Spinal cord (tissue), 10 donors: Measurements from ENCODE around the gene EGLN2. TPM values are rescaled to one million over a fixed set of nuclear protein-coding genes. Genes with fewer than 3 reads are reported as not detected.

ENCODE experiments used
- DNase-seq, 6 donors: peaks; one replicate each; pipeline versions ENCODE4 v3.0.0 to v3.0.0-alpha.2; 2013 to 2015; ENCODE audit warnings: low spot score in 6 of 6, low read depth in 4 of 6
- H3K27ac ChIP-seq: one replicate; pipeline ENCODE4 v1.5.1; 2013; ENCODE audit warnings: low read depth, low read length, control low read depth
- H3K27me3 ChIP-seq: one replicate; pipeline ENCODE4 v1.6.1; 2013; ENCODE audit warnings: low read length; ENCODE audit not compliant: control insufficient read depth, insufficient read depth
- H3K36me3 ChIP-seq: one replicate; pipeline ENCODE4 v1.6.1; 2013; ENCODE audit warnings: low read length; ENCODE audit not compliant: control insufficient read depth, insufficient read depth
- H3K4me1 ChIP-seq: one replicate; pipeline ENCODE4 v1.6.1; 2013; ENCODE audit warnings: low read length; ENCODE audit not compliant: control insufficient read depth, insufficient read depth
- H3K4me3 ChIP-seq: one replicate; pipeline ENCODE4 v1.5.1; 2013; ENCODE audit warnings: low read depth, low read length, control low read depth
- H3K9me3 ChIP-seq: one replicate; pipeline ENCODE4 v1.6.1; 2013; ENCODE audit warnings: low read length; ENCODE audit not compliant: control insufficient read depth, insufficient read depth
- WGBS: methylation state at CpG from one replicate; pipeline ENCODE4 v1.1.5; 2013; ENCODE audit warnings: missing lambda C conversion rate; ENCODE audit not compliant: insufficient coverage; 5-methylcytosine and 5-hydroxymethylcytosine counted together
- long read RNA-seq, 4 donors: transcript quantifications; one replicate each; lab custom pipeline, GENCODE V29; 2026
- polyA plus RNA-seq, 2 donors: library from polyadenylated mRNA; unstranded; fragments of 120-200 nt; gene quantifications; one replicate each; pipeline ENCODE4 v1.2.1, GENCODE V29; 2013; ENCODE audit not compliant: insufficient read length in 2 of 2
- total RNA-seq, 2 donors: library from RNA; depleted of rRNA in 1 of 2; stranded (reverse); fragments of 120-200 nt in 1 of 2; fragments of >200 nt in 1 of 2; gene quantifications; one replicate each; pipeline versions ENCODE4 v1.2.3 to v1.2.4, GENCODE V29; 2013 to 2014
- donor health status: healthy.

Gene EGLN2
- 100 to 1,000 TPM in 1 of 2 donors, 10 to 100 TPM in 1; 37.6 to 105 TPM for total RNA-seq
- 100 to 1,000 TPM in 1 of 2 donors, 10 to 100 TPM in 1; 93.3 to 106 TPM for polyA plus RNA-seq
- long read RNA-seq, donor 1, transcript EGLN2-207 (5 exons, 2,821 nt), result minor isoform, 9 of 52 reads
- long read RNA-seq, donor 1, transcript EGLN2-216 (3 exons, 3,894 nt), result minor isoform, 5 of 52 reads
- long read RNA-seq, donor 1, transcript EGLN2-201 (6 exons, 2,102 nt), result major isoform, 28 of 52 reads
- long read RNA-seq, donor 1, partial matches to known transcripts, result 6 of 52 reads
- long read RNA-seq, donor 1, other reads (novel, unspliced or antisense), result 0 of 52 reads
- long read RNA-seq, donor 2, transcript EGLN2-201 (6 exons, 2,102 nt), result major isoform, 11 of 21 reads
- long read RNA-seq, donor 2, transcript EGLN2-207 (5 exons, 2,821 nt), result minor isoform, 5 of 21 reads
- long read RNA-seq, donor 2, partial matches to known transcripts, result 0 of 21 reads
- long read RNA-seq, donor 2, other reads (novel, unspliced or antisense), result 0 of 21 reads
- long read RNA-seq, donor 3, transcript EGLN2-207 (5 exons, 2,821 nt), result major isoform, 6 of 21 reads
- long read RNA-seq, donor 3, transcript EGLN2-201 (6 exons, 2,102 nt), result major isoform, 6 of 21 reads
- long read RNA-seq, donor 3, partial matches to known transcripts, result 7 of 21 reads
- long read RNA-seq, donor 3, other reads (novel, unspliced or antisense), result 0 of 21 reads
- long read RNA-seq, donor 4, transcript EGLN2-201 (6 exons, 2,102 nt), result major isoform, 19 of 89 reads
- long read RNA-seq, donor 4, transcript EGLN2-207 (5 exons, 2,821 nt), result minor isoform, 10 of 89 reads
- long read RNA-seq, donor 4, partial matches to known transcripts, result 56 of 89 reads
- long read RNA-seq, donor 4, other reads (novel, unspliced or antisense), result 0 of 89 reads

DNA sequence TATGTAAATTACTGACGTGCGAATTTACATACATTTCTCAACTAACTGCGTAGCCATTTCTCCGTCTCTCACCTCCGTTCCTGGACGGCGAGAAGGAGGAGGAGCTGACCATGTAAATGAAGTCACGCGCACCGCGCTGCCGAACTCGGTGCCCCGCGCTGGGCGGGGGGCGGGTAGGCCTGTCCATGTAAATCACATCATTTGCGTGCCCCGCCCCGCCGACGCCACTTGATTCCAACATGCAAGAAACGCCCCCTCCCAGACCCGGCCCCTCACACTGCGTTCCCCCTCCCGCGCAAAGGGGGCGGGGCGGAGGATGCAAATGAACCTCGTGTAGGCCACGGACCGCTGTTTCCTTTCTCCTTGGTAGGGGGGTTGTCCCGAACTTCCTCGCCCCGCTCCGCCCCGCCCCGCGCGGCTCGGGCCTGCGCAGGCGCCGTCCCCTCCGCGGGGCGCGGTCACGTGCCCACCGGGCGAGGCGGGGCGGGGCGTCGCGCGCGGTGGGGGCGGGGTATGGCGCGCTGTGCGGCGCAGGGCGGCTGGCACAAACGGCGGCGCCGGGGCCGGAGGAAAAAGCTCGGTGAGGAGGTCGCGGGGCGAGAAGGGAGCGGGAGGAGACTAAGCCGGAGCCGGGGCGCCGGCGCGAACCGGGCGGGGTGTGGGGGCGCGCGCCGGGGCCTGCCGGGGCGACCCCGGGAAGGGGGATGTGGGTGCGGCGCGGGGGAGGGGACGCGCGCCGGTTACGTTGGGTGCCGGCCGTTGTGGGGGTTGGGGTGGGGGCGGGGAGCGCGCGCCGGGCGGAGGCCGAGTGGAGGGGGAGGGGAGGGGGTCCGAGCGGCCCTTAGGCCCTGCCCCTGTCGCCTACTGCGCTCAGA, at the start of gene EGLN2:
TSS of gene EGLN2 (plus strand) at position 509 of the 875 bp plus-strand sequence. CDS start 1,382 bp downstream, outside the sequence.
- peak within 1 kb of the TSS; percentile 89 for H3K4me3 ChIP-seq
- under 1% methylated on average over 87 of the region's 110 CpGs for WGBS
- no peaks in the 10 kb centered on the region for H3K27me3 ChIP-seq
- H3K4me1 ChIP-seq, result peaks cover 52% of the 10 kb centered on the region
- H3K36me3 ChIP-seq, result peaks cover 48% of the 10 kb centered on the region
- no peaks in the 10 kb centered on the region for H3K9me3 ChIP-seq
- DNase-seq, result peak; percentile 94 to 100 (median 100)
- peak within 1 kb of the TSS; percentile 94 for H3K27ac ChIP-seq

DNA sequence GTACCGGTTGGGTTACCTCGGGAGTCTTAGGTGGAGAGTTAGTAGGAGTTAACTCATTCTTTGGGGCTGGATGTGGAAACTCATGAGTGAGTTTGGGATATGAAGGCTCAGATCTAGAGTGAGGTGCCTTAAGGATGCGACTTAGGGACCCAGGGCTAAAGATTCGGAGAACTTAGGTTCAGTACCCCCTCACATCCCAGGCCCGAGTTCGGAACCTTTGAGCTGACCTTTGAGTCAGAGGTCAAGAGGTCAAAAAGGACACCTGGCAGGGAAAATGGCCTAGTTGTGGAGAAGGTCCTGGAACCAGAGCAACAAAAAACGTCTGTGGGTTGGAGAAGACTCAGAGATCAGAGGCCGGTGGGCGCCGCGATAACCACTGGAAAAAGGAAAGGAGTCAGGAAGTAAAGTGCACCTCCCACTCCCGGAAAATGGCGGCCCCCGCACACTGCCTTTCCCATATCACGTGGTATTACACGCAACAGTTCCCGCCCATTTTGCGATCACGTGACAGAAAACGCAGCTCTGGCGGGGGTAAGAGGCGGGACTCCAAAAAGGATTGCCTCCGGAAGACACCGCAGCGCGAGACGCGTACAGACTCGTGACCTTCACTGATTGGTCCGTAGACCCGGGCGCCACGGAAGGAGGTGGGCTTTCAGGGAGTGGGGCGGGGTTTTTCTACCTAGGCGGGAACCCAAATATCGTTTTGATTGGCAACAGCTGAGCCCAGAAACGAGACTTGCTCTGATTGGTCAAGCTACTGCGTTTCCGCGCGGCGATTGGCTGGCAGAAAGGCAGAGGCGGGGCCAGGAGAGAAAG, 48.7 kb upstream of the EGLN2 start, which contains the start of gene ACTMAP:
TSS of gene ACTMAP (minus strand) at position 420 of the 816 bp plus-strand sequence. CDS start 674 bp downstream, outside the sequence.
- H3K36me3 ChIP-seq, result peaks cover 11% of the 10 kb centered on the region
- H3K27me3 ChIP-seq, result no peaks in the 10 kb centered on the region
- DNase-seq, result peak; percentile 99 to 100 (median 100)
- H3K27ac ChIP-seq, result peak within 1 kb of the TSS; percentile 97
- H3K4me3 ChIP-seq, result peak within 1 kb of the TSS; percentile 95
- under 1% methylated on average over 42 of the region's 43 CpGs for WGBS
- no peaks in the 10 kb centered on the region for H3K9me3 ChIP-seq
- peaks cover 26% of the 10 kb centered on the region for H3K4me1 ChIP-seq

DNA sequence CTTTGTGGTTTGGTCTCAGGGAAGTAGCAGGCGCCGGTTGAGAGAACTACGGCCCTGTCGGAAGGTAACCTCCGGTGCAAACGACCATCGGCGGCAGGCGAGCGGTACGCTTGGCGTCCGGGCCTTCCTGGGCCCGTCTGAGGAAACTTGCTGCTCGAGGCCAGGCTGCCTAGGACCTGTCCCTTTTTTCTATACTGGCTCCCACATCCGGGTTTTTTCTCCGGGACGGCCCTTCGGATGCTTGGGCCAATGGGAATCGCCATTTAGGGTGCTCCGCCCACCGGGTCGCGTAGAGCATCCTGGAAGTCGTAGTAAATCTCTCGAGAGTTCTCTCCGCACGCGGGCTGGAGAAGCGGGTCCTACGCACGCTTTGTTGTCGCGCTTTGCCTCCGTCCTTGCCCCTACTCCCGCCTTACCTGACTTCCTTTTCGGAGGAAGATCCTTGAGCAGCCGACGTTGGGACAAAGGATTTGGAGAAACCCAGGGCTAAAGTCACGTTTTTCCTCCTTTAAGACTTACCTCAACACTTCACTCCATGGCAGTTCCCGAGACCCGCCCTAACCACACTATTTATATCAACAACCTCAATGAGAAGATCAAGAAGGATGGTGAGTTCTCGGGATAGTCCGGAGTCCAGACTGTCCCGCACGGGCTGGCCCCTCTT, 48.0 kb upstream of the EGLN2 start, which contains the start of gene SNRPA:
TSS of gene SNRPA (plus strand) at position 330 of the 664 bp plus-strand sequence. CDS start at position 536, 206 bp downstream.
- peak within 1 kb of the TSS; percentile 97 for H3K27ac ChIP-seq
- H3K4me1 ChIP-seq, result peaks cover 26% of the 10 kb centered on the region
- 0% methylated on average over 44 of the region's 46 CpGs for WGBS
- peak; percentile 96 to 100 (median 99) for DNase-seq
- no peaks in the 10 kb centered on the region for H3K27me3 ChIP-seq
- no peaks in the 10 kb centered on the region for H3K9me3 ChIP-seq
- H3K36me3 ChIP-seq, result peaks cover 17% of the 10 kb centered on the region
- H3K4me3 ChIP-seq, result peak within 1 kb of the TSS; percentile 95

DNA sequence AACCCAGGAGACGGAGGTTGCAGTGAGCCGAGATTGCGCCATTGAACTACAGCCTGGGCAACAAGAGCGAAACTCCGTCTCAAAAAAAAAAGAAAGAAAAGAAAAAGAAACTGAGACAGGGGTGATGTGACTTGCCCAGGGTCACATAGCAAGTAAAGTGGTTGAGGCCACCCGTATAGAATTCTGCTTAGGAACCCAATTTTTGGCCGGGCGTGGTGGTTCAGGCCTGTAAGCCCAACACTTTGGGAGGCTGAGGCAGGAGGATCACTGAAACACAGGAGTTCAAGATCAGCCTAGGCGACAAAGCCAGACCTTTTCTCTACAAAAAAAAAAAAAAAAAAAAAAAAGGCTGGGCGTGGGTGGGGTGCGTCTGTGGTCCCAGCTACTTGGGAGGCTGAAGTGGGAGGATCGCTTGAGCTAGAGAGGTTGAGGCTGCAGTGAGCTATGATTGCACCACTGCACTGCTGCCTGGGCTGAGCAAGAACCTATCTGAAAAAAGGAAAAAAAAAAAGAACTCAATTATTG, 46.7 kb upstream of the EGLN2 start:
- 83% methylated on average over 8 of the region's 12 CpGs for WGBS
- no peaks in the 10 kb centered on the region for H3K27me3 ChIP-seq
- peaks cover 26% of the 10 kb centered on the region for H3K4me1 ChIP-seq
- no peak overlapping the region for H3K27ac ChIP-seq
- peaks cover 24% of the 10 kb centered on the region for H3K36me3 ChIP-seq
- no peak overlapping the region for H3K4me3 ChIP-seq
- no peaks in the 10 kb centered on the region for H3K9me3 ChIP-seq
- DNase-seq, result no peak

DNA sequence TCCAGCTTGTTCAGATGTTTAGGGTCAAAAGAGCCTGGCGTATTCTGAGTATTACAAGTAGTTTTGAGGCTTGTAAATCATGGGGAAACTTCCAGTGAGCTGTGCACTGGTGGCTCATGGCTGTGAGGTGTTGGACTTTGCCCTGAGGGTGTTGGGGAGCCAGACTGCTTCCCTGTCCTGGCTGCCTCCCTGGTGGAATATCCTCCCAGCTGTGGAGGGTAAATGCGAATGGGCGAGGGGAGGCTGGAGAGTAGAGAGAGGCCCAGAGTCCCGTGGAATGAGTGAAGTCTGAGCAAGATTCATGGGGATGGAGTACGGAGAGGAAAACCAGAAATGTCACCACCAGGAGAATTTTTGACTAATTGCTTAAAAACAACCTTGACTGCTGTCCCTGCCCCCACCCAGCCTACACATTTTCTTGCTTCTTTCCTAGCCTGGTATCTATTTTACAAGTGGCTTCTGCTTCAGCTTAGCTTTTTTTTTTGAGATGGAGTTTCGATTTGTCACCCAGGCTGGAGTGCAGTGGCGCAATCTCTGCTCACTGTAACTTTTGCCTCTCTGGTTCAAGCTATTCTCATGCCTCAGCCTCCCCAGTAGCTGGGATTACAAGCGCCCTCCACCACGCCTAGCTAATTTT, 44.3 kb upstream of the EGLN2 start:
- Histone ChIP-seq H3K4me3 (no peak overlapping the region), H3K27ac (no peak overlapping the region), H3K36me3 (peaks cover 46% of the 10 kb centered on the region), H3K27me3 (no peaks in the 10 kb centered on the region), H3K4me1 (peaks cover 12% of the 10 kb centered on the region), H3K9me3 (no peaks in the 10 kb centered on the region)
- WGBS, result 86% methylated on average over 6 of the region's 9 CpGs
- no peak for DNase-seq

DNA sequence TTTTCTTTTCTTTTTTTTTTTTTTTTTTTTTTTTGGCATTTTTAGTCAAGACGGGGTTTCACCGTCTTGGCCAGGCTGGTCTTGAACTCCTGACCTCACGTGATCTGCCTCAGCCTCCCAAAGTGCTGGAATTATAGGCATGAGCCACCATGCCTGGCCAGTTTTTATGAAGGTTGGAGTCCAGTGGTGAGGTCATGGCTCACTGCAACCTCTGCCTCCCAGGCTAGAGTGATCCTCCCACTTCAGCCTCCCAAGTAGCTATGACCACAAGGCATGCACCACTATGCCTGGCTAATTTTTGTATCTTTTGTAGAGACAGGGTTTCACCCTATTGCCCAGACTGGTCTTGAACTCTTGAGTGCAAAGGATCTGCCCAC, 43.8 kb upstream of the EGLN2 start:
- WGBS, result 100% methylated on average over 1 of the region's 3 CpGs
- no peaks in the 10 kb centered on the region for H3K27me3 ChIP-seq

DNA sequence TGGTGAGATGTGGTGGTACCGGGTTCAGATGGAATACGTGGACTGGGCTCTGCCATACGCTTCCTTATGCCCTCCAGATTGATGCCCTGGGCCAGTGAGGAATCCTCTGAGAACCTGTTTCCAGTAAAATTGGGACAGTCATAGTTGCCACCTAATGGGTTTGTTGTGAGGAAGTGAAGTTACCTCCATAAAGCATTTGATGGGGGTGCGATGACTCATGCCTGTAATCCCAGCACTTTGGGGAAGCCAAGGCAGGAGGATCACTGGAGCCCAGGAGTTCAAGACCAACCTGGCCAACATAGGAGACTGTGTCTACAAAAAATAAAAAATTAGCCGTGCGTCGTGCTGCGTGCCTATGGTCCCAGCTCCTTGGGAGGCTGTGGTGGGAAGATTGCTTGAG, 43.2 kb upstream of the EGLN2 start:
- Histone ChIP-seq H3K36me3 (peaks cover 55% of the 10 kb centered on the region), H3K4me1 (peaks cover 10% of the 10 kb centered on the region), H3K4me3 (no peak overlapping the region), H3K27me3 (no peaks in the 10 kb centered on the region), H3K9me3 (no peaks in the 10 kb centered on the region), H3K27ac (no peak overlapping the region)
- 100% methylated on average over 4 of the region's 8 CpGs for WGBS
- no peak for DNase-seq

More for the DNA sequence above, 43.8 kb upstream of the EGLN2 start:
- Histone ChIP-seq H3K27ac (no peak overlapping the region), H3K9me3 (no peaks in the 10 kb centered on the region), H3K36me3 (peaks cover 50% of the 10 kb centered on the region), H3K4me1 (peaks cover 10% of the 10 kb centered on the region), H3K4me3 (no peak overlapping the region)
- no peak for DNase-seq
